Nephron progenitor cell (in vitro differentiated cells): ENCODE results near the gene ITPRID1.
A peak's percentile ranks its signal among the peaks of the same experiment; 100 is the strongest.

Experiments
- DNase-seq: peaks from one replicate; pipeline ENCODE4 v3.0.0; 2021
- H3K27ac Mint-ChIP-seq: 2 replicates; pipeline ENCODE4 v1.8.0; 2021; ENCODE audit warnings: mild to moderate bottlenecking, moderate library complexity, mixed read lengths
- H3K27me3 Mint-ChIP-seq: 2 replicates; pipeline ENCODE4 v1.8.0; 2021; ENCODE audit warnings: mild to moderate bottlenecking, low read depth, mixed read lengths; ENCODE audit not compliant: poor library complexity
- H3K36me3 Mint-ChIP-seq: 2 replicates; pipeline ENCODE4 v1.8.0; 2021; ENCODE audit warnings: low read depth, mixed read lengths
- H3K4me1 Mint-ChIP-seq: 2 replicates; pipeline ENCODE4 v1.8.0; 2021; ENCODE audit warnings: mixed read lengths
- H3K4me3 Mint-ChIP-seq: 2 replicates; pipeline ENCODE4 v1.8.0; 2021; ENCODE audit warnings: mild to moderate bottlenecking, moderate library complexity, mixed read lengths
- H3K9me3 Mint-ChIP-seq: 2 replicates; pipeline ENCODE4 v1.8.0; 2021; ENCODE audit warnings: mild to moderate bottlenecking, moderate library complexity, mixed read lengths
- CTCF ChIP-seq: fragments of 200-600 bp; sonication (generic); IDR thresholded peaks from 2 replicates; pipeline ENCODE4 v1.5.0; 2021; ENCODE audit warnings: antibody characterized with exemption

ITPRID1 gene

GRCh38 chr7:31487476-31487875 is 26.4 kb upstream of the ITPRID1 start:
- DNase-seq: no peak
- Mint-ChIP-seq H3K27ac (peak overlapping the region; percentile 12), H3K36me3 (no peaks in the 10 kb centered on the region), H3K9me3 (peaks cover 4% of the 10 kb centered on the region), H3K4me1 (peaks cover 39% of the 10 kb centered on the region), H3K4me3 (no peak overlapping the region), H3K27me3 (no peaks in the 10 kb centered on the region)
- no peak for TF ChIP-seq CTCF

GRCh38 chr7:31488562-31489203 is 25.2 kb upstream of the ITPRID1 start:
- Mint-ChIP-seq H3K4me3 (no peak overlapping the region), H3K27me3 (no peaks in the 10 kb centered on the region), H3K27ac (peak overlapping the region; percentile 75), H3K9me3 (peaks cover 4% of the 10 kb centered on the region), H3K4me1 (peaks cover 39% of the 10 kb centered on the region), H3K36me3 (no peaks in the 10 kb centered on the region)
- TF ChIP-seq CTCF: peak; percentile 43
- peak; percentile 50 for DNase-seq

GRCh38 chr7:31490796-31491314 is 23.0 kb upstream of the ITPRID1 start:
- Mint-ChIP-seq H3K9me3 (peaks cover 9% of the 10 kb centered on the region), H3K36me3 (peaks cover 6% of the 10 kb centered on the region), H3K4me3 (no peak overlapping the region), H3K4me1 (peaks cover 61% of the 10 kb centered on the region), H3K27me3 (no peaks in the 10 kb centered on the region), H3K27ac (peak overlapping the region; percentile 57)
- no peak for TF ChIP-seq CTCF
- no peak for DNase-seq

GRCh38 chr7:31492086-31492485 is 21.8 kb upstream of the ITPRID1 start:
- Mint-ChIP-seq H3K4me3 (no peak overlapping the region), H3K27me3 (no peaks in the 10 kb centered on the region), H3K4me1 (peaks cover 70% of the 10 kb centered on the region), H3K9me3 (peaks cover 12% of the 10 kb centered on the region), H3K36me3 (peaks cover 8% of the 10 kb centered on the region), H3K27ac (no peak overlapping the region)
- DNase-seq: no peak
- no peak for TF ChIP-seq CTCF

GRCh38 chr7:31493714-31494181 is 20.1 kb upstream of the ITPRID1 start:
- no peak for TF ChIP-seq CTCF
- peaks cover 16% of the 10 kb centered on the region for H3K9me3 Mint-ChIP-seq
- H3K4me1 Mint-ChIP-seq: peaks cover 65% of the 10 kb centered on the region
- no peak overlapping the region for H3K4me3 Mint-ChIP-seq
- H3K36me3 Mint-ChIP-seq: peaks cover 8% of the 10 kb centered on the region
- no peak for DNase-seq
- no peak overlapping the region for H3K27ac Mint-ChIP-seq
- no peaks in the 10 kb centered on the region for H3K27me3 Mint-ChIP-seq

- TF ChIP-seq CTCF: no peak
- no peak overlapping the region for H3K4me3 Mint-ChIP-seq
- no peak overlapping the region for H3K27ac Mint-ChIP-seq
- peaks cover 8% of the 10 kb centered on the region for H3K36me3 Mint-ChIP-seq
- peaks cover 16% of the 10 kb centered on the region for H3K9me3 Mint-ChIP-seq
- DNase-seq: no peak
- no peaks in the 10 kb centered on the region for H3K27me3 Mint-ChIP-seq
- peaks cover 63% of the 10 kb centered on the region for H3K4me1 Mint-ChIP-seq
Observed at GRCh38 chr7:31494421-31494820, 19.5 kb upstream of the ITPRID1 start.
